A673 (cell line): ENCODE results near the gene PRSS23. TPM values are rescaled to one million over a fixed set of nuclear protein-coding genes. Genes with fewer than 3 reads are reported as not detected.

Experiments used
- BruUV-seq: library from RNA; stranded (reverse); fragments of 400-500 nt; replicated peaks from 2 replicates; lab custom pipeline; 2021; lab: Mats Ljungman, UMichigan
- CTCF ChIA-PET: fragments of 300-600 bp; sonication (Branson Sonifier 250); formaldehyde crosslinking; loops from one replicate; lab custom pipeline; 2022; ENCODE audit warnings: antibody characterized with exemption; lab: Charles Lee
- POLR2A ChIA-PET: fragments of 300-600 bp; sonication (Branson Sonifier 250); formaldehyde crosslinking; loops from one replicate; lab custom pipeline; 2022; ENCODE audit warnings: antibody characterized with exemption; ENCODE audit not compliant: low non-redundant PET; lab: Charles Lee
- DNase-seq: peaks from one replicate; pipeline ENCODE4 v3.0.0-alpha.2; 2015; ENCODE audit warnings: low spot score
- H3K27ac ChIP-seq: fragments of 200-600 bp; sonication (generic); 2 replicates; pipeline ENCODE4 v1.5.1; 2016; ENCODE audit warnings: mixed run types, low read depth, mild to moderate bottlenecking, mixed read lengths, antibody characterized with exemption, low read length; ENCODE audit not compliant: poor library complexity, severe bottlenecking
- H3K27me3 ChIP-seq: fragments of 200-600 bp; sonication (generic); replicated peaks from 2 replicates; pipeline ENCODE4 v1.6.1; 2017; ENCODE audit warnings: mixed run types, low read depth, mild to moderate bottlenecking, mixed read lengths, antibody characterized with exemption, low read length; ENCODE audit not compliant: insufficient read depth, poor library complexity
- H3K36me3 ChIP-seq: fragments of 200-600 bp; sonication (generic); 2 replicates; pipeline ENCODE4 v1.6.1; 2016; ENCODE audit warnings: mixed run types, mild to moderate bottlenecking, mixed read lengths, antibody characterized with exemption, low read length; ENCODE audit not compliant: insufficient read depth, poor library complexity, severe bottlenecking
- H3K4me1 ChIP-seq: fragments of 200-600 bp; sonication (generic); 2 replicates; pipeline ENCODE4 v1.6.1; 2017; ENCODE audit warnings: mixed run types, mild to moderate bottlenecking, mixed read lengths, antibody characterized with exemption, low read length; ENCODE audit not compliant: insufficient read depth, poor library complexity, severe bottlenecking
- H3K4me3 ChIP-seq: fragments of 200-600 bp; sonication (generic); 2 replicates; pipeline ENCODE4 v1.5.1; 2016; ENCODE audit warnings: low read depth, mixed run types, mild to moderate bottlenecking, mixed read lengths, low read length; ENCODE audit not compliant: poor library complexity, severe bottlenecking
- H3K9me3 ChIP-seq: fragments of 200-600 bp; sonication (generic); 2 replicates; pipeline ENCODE4 v1.6.1; 2016; ENCODE audit warnings: mixed run types, low read depth, mild to moderate bottlenecking, mixed read lengths, antibody characterized with exemption, low read length; ENCODE audit not compliant: poor library complexity, severe bottlenecking
- CTCF ChIP-seq: fragments of 300-800, 200-600 bp; sonication (generic); conservative IDR thresholded peaks from 2 replicates; pipeline ENCODE4 v1.5.1; 2017; ENCODE audit warnings: low read depth, mild to moderate bottlenecking, antibody characterized with exemption, low read length, moderate library complexity, mixed read lengths
- EZH2 ChIP-seq: fragments of 200-600 bp; sonication (generic); IDR thresholded peaks from 2 replicates; pipeline ENCODE4 v1.6.1; 2017; ENCODE audit warnings: borderline replicate concordance, low read depth, mild to moderate bottlenecking, mixed read lengths, antibody characterized with exemption, low read length; ENCODE audit not compliant: poor library complexity, severe bottlenecking
- intact Hi-C: fragments of 100-400 bp; cut with micrococcal nuclease; formaldehyde crosslinking; loops from one replicate; pipeline ENCODE4 v1.10.0; 2022; ENCODE audit not compliant: unreplicated experiment
- total RNA-seq: library from RNA; stranded (reverse); gene quantifications from 2 replicates; pipeline ENCODE4 v1.2.3, GENCODE V29; 2021

Gene PRSS23
- total RNA-seq, 1 experiment from 2014 or later, result 12.1 TPM

- no TSS peak for BruUV-seq
- Histone ChIP-seq H3K4me1 (peaks cover 7% of the 10 kb centered on the region), H3K27ac (no peak overlapping the region), H3K27me3 (no peaks in the 10 kb centered on the region), H3K9me3 (no peaks in the 10 kb centered on the region), H3K4me3 (no peak overlapping the region), H3K36me3 (no peaks in the 10 kb centered on the region)
- TF ChIP-seq CTCF, result no peak
- TF ChIP-seq EZH2, result no peak
- intact Hi-C loops, result no loop called here
- ChIA-PET POLR2A (no interaction called here), CTCF (no interaction called here)
- no peak for DNase-seq
These were observed 7.0 kb downstream of the PRSS23 start for GRCh38 chr11:86807360-86807759.

- Histone ChIP-seq H3K36me3 (no peaks in the 10 kb centered on the region), H3K27me3 (no peaks in the 10 kb centered on the region), H3K27ac (no peak overlapping the region), H3K4me3 (no peak overlapping the region), H3K4me1 (peaks cover 5% of the 10 kb centered on the region), H3K9me3 (no peaks in the 10 kb centered on the region)
- POLR2A ChIA-PET, result no interaction called here
- BruUV-seq, result no TSS peak
- DNase-seq, result no peak
- no peak for TF ChIP-seq EZH2
- CTCF ChIA-PET, result no interaction called here
- intact Hi-C loops, result no loop called here
These were observed 9.2 kb downstream of the PRSS23 start for GRCh38 chr11:86809561-86809960.

- TF ChIP-seq CTCF (no peak), EZH2 (no peak)
- DNase-seq, result no peak
- intact Hi-C loops, result no loop called here
- no peaks in the 10 kb centered on the region for H3K9me3 ChIP-seq
- BruUV-seq, result no TSS peak
- ChIA-PET POLR2A (no interaction called here), CTCF (no interaction called here)
- H3K27me3 ChIP-seq, result no peaks in the 10 kb centered on the region
- no peaks in the 10 kb centered on the region for H3K36me3 ChIP-seq
- H3K4me1 ChIP-seq, result peaks cover 5% of the 10 kb centered on the region
- H3K27ac ChIP-seq, result no peak overlapping the region
- no peak overlapping the region for H3K4me3 ChIP-seq
These were observed 9.9 kb downstream of the PRSS23 start for GRCh38 chr11:86810288-86810687.

GRCh38 chr11:86811637-86812321 is 11.4 kb downstream of the PRSS23 start:
- no peak overlapping the region for H3K27ac ChIP-seq
- intact Hi-C loops, result no loop called here
- TF ChIP-seq EZH2 (no peak), CTCF (no peak)
- ChIA-PET CTCF (no interaction called here), POLR2A (no interaction called here)
- no peaks in the 10 kb centered on the region for H3K27me3 ChIP-seq
- no peaks in the 10 kb centered on the region for H3K36me3 ChIP-seq
- peaks cover 14% of the 10 kb centered on the region for H3K4me1 ChIP-seq
- H3K9me3 ChIP-seq, result no peaks in the 10 kb centered on the region
- peak; percentile 75 for DNase-seq
- BruUV-seq, result no TSS peak
- no peak overlapping the region for H3K4me3 ChIP-seq
